ENCODE data around the gene SLC8B1. TPM values are rescaled to one million over a fixed set of nuclear protein-coding genes. Genes with fewer than 3 reads are reported as not detected.

The SLC8B1 gene
- total RNA-seq, 1 donor from 2014 or later, result 22.4 TPM

GRCh38 chr12:113347107-113347506, 12.2 kb upstream of the SLC8B1 start:
- ChIA-PET CTCF (no interaction called here), POLR2A (no interaction called here)

GRCh38 chr12:113346353-113346752, 11.4 kb upstream of the SLC8B1 start:
- intact Hi-C loops (cut with micrococcal nuclease), result no loop called here
- ChIA-PET CTCF (no interaction called here), POLR2A (no interaction called here)
- DNase-seq (no peak), ATAC-seq (ENCODE audit: low read depth) (no peak)
- Mint-ChIP-seq H3K27me3 (peaks cover 6% of the 10 kb centered on the region), H3K4me3 (no peak overlapping the region), H3K36me3 (ENCODE audit: low read depth) (no peaks in the 10 kb centered on the region), H3K4me1 (peaks cover 6% of the 10 kb centered on the region), H3K27ac (no peak overlapping the region), H3K9me3 (no peaks in the 10 kb centered on the region)
- no peak for TF ChIP-seq CTCF (IDR thresholded peaks at IDR 0.05)

More at GRCh38 chr12:113347107-113347506, 12.2 kb upstream of the SLC8B1 start:
- DNase-seq (no peak), ATAC-seq (ENCODE audit: low read depth) (no peak)
- H3K4me1 Mint-ChIP-seq, result no peaks in the 10 kb centered on the region
- peaks cover 8% of the 10 kb centered on the region for H3K27me3 Mint-ChIP-seq
- H3K4me3 Mint-ChIP-seq, result no peak overlapping the region
- intact Hi-C loops (cut with micrococcal nuclease), result no loop called here
- H3K9me3 Mint-ChIP-seq, result no peaks in the 10 kb centered on the region
- no peak overlapping the region for H3K27ac Mint-ChIP-seq
- no peaks in the 10 kb centered on the region for H3K36me3 Mint-ChIP-seq (ENCODE audit: low read depth)
- no peak for TF ChIP-seq CTCF (IDR thresholded peaks at IDR 0.05)

GRCh38 chr12:113345318-113345717, 10.4 kb upstream of the SLC8B1 start:
- ATAC-seq (ENCODE audit: low read depth) (no peak), DNase-seq (no peak)
- CTCF ChIA-PET, result no interaction called here
- Mint-ChIP-seq H3K4me1 (peaks cover 8% of the 10 kb centered on the region), H3K27me3 (peaks cover 3% of the 10 kb centered on the region), H3K9me3 (no peaks in the 10 kb centered on the region), H3K27ac (no peak overlapping the region), H3K36me3 (ENCODE audit: low read depth) (no peaks in the 10 kb centered on the region), H3K4me3 (no peak overlapping the region)
- intact Hi-C loops (cut with micrococcal nuclease), result no loop called here
- no peak for TF ChIP-seq CTCF (IDR thresholded peaks at IDR 0.05)
- POLR2A ChIA-PET, result interaction anchor here (0.6 kb wide), 1 partner anchor 160 kb away, joined by 3 read pairs; the partner anchor contains the start of gene DDX54

GRCh38 chr12:113341535-113341934, 6.6 kb upstream of the SLC8B1 start:
- intact Hi-C loops (cut with micrococcal nuclease), result no loop called here
- Mint-ChIP-seq H3K36me3 (ENCODE audit: low read depth) (no peaks in the 10 kb centered on the region), H3K9me3 (no peaks in the 10 kb centered on the region), H3K4me1 (peaks cover 8% of the 10 kb centered on the region), H3K27ac (no peak overlapping the region), H3K27me3 (no peaks in the 10 kb centered on the region), H3K4me3 (no peak overlapping the region)
- ATAC-seq (ENCODE audit: low read depth) (peak; percentile 37), DNase-seq (no peak)
- ChIA-PET POLR2A (no interaction called here), CTCF (no interaction called here)
- TF ChIP-seq CTCF (IDR thresholded peaks at IDR 0.05), result no peak

GRCh38 chr12:113340061-113340460, 5.2 kb upstream of the SLC8B1 start:
- no peaks in the 10 kb centered on the region for H3K36me3 Mint-ChIP-seq (ENCODE audit: low read depth)
- POLR2A ChIA-PET, result no interaction called here
- no peak for TF ChIP-seq CTCF (IDR thresholded peaks at IDR 0.05)
- intact Hi-C loops (cut with micrococcal nuclease), result no loop called here
- no peaks in the 10 kb centered on the region for H3K9me3 Mint-ChIP-seq
- H3K4me3 Mint-ChIP-seq, result no peak overlapping the region
- H3K4me1 Mint-ChIP-seq, result peaks cover 12% of the 10 kb centered on the region
- H3K27me3 Mint-ChIP-seq, result no peaks in the 10 kb centered on the region
- no peak overlapping the region for H3K27ac Mint-ChIP-seq
- ATAC-seq (ENCODE audit: low read depth), result no peak
- CTCF ChIA-PET, result no interaction called here
- no peak for DNase-seq

Measured in activated B cell treated with CpG ODN at 0.5 μM for 24 hours (primary cell).